Stomach (tissue), 4 donors: Measurements from ENCODE around the gene TMCC2.

Source experiments
- POLR2AphosphoS5 ChIP-seq, 3 donors: sonication (generic); formaldehyde crosslinking; IDR thresholded peaks; one replicate each; pipeline ENCODE4 v1.6.1; 2016; ENCODE audit warnings: antibody characterized with exemption in 3 of 3
- TF ChIP-seq, protein P1 (sequence below), 7 experiments: fragments of 450-650 bp in 4 of 7; fragments of 200-600 bp in 3 of 7; sonication (generic) in 3 of 7; IDR thresholded peaks; one replicate each; pipeline ENCODE4 v1.5.1; 2016 to 2019; ENCODE audit warnings: antibody characterized with exemption in 7 of 7, control low read depth in 2 of 7, mild to moderate bottlenecking in 1 of 7

GRCh38 chr1:205187420-205187819, 40.3 kb upstream of the TMCC2 start:
- TF ChIP-seq, protein P1, sequence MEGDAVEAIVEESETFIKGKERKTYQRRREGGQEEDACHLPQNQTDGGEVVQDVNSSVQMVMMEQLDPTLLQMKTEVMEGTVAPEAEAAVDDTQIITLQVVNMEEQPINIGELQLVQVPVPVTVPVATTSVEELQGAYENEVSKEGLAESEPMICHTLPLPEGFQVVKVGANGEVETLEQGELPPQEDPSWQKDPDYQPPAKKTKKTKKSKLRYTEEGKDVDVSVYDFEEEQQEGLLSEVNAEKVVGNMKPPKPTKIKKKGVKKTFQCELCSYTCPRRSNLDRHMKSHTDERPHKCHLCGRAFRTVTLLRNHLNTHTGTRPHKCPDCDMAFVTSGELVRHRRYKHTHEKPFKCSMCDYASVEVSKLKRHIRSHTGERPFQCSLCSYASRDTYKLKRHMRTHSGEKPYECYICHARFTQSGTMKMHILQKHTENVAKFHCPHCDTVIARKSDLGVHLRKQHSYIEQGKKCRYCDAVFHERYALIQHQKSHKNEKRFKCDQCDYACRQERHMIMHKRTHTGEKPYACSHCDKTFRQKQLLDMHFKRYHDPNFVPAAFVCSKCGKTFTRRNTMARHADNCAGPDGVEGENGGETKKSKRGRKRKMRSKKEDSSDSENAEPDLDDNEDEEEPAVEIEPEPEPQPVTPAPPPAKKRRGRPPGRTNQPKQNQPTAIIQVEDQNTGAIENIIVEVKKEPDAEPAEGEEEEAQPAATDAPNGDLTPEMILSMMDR (IDR thresholded peaks at IDR 0.05) = no peak
- TF ChIP-seq POLR2AphosphoS5 (IDR thresholded peaks at IDR 0.05) = no peak
